B cell (primary cell): ENCODE data around the gene MAP10. TPM values are rescaled to one million over a fixed set of nuclear protein-coding genes. Genes with fewer than 3 reads are reported as not detected.

Experiments
- ATAC-seq: fragments of 200-7000 bp; cut with Tn5 transposase; one replicate; pipeline ENCODE4 v1.10.0; 2021; ENCODE audit warnings: low read depth, mild to moderate bottlenecking, moderate number of reproducible peaks, moderate library complexity
- CTCF ChIA-PET: fragments of 350-600 bp; sonication (Branson Sonifier 250); formaldehyde crosslinking; loops from one replicate; lab custom pipeline; 2021; ENCODE audit warnings: antibody characterized with exemption, inconsistent platforms; lab: Charles Lee
- POLR2A ChIA-PET: fragments of 350-600 bp; sonication (Branson Sonifier 250); formaldehyde crosslinking; loops from one replicate; lab custom pipeline; 2021; ENCODE audit warnings: antibody characterized with exemption; lab: Charles Lee
- DNase-seq: peaks from one replicate; pipeline ENCODE4 v3.0.0; 2013
- H2AFZ ChIP-seq: 2 replicates; pipeline ENCODE4 v1.6.1; 2012; ENCODE audit warnings: mild to moderate bottlenecking, low read depth, low read length; ENCODE audit not compliant: insufficient read depth, poor library complexity, severe bottlenecking
- H3K27ac ChIP-seq, 2 donors: 1 replicate in 1 of 2; 2 replicates in 1 of 2; pipeline ENCODE4 v1.5.1; 2012 to 2013; ENCODE audit warnings: low read length in 2 of 2, mild to moderate bottlenecking in 2 of 2, moderate library complexity in 1 of 2
- H3K27me3 ChIP-seq, 4 experiments: fragments of 200-600 bp in 1 of 4; sonication (generic) in 1 of 4; replicated peaks in 1 of 4; 1 replicate in 2 of 4; 2 replicates in 2 of 4; pipeline versions ENCODE4 v1.6.1 to v1.7.0; 2013 to 2016; ENCODE audit warnings: low read length in 3 of 4, mild to moderate bottlenecking in 2 of 4, mixed read lengths in 1 of 4, moderate library complexity in 1 of 4; ENCODE audit not compliant: insufficient read depth in 4 of 4, control insufficient read depth in 3 of 4; ENCODE audit errors: control extremely low read depth in 1 of 4
- H3K36me3 ChIP-seq, 2 experiments: replicated peaks in 1 of 2; 1 replicate in 1 of 2; 2 replicates in 1 of 2; pipeline versions ENCODE4 v1.6.1 to v1.7.1; 2013; ENCODE audit warnings: low read length in 1 of 2; ENCODE audit not compliant: insufficient read depth in 2 of 2, control insufficient read depth in 1 of 2; ENCODE audit errors: control extremely low read depth in 1 of 2, extremely low read depth in 1 of 2
- H3K4me1 ChIP-seq, 2 donors: fragments of 200-600 bp in 1 of 2; sonication (generic) in 1 of 2; 1 replicate in 1 of 2; 2 replicates in 1 of 2; pipeline versions ENCODE4 v1.5.1 to v1.6.1; 2013 to 2017; ENCODE audit warnings: low read length in 2 of 2; ENCODE audit not compliant: control insufficient read depth in 2 of 2, insufficient read depth in 2 of 2
- H3K4me2 ChIP-seq: replicated peaks from 2 replicates; pipeline ENCODE3; 2012; ENCODE audit warnings: mild to moderate bottlenecking, low read depth, low read length; ENCODE audit not compliant: poor library complexity, severe bottlenecking
- H3K4me3 ChIP-seq, 5 experiments: fragments of 200-600 bp in 1 of 5; sonication (generic) in 1 of 5; 1 replicate in 3 of 5; 2 replicates in 2 of 5; pipeline versions ENCODE4 v1.5.1 to v1.7.0; 2011 to 2016; ENCODE audit warnings: low read length in 4 of 5, mild to moderate bottlenecking in 4 of 5, low read depth in 2 of 5, control low read depth in 1 of 5, moderate library complexity in 1 of 5; ENCODE audit not compliant: insufficient read depth in 1 of 5; ENCODE audit errors: control extremely low read depth in 1 of 5, extremely low read depth in 1 of 5
- H3K79me2 ChIP-seq: fragments of 200-600 bp; sonication (generic); one replicate; pipeline ENCODE4 v1.6.0; 2016; ENCODE audit warnings: low read length; ENCODE audit not compliant: control insufficient read depth, insufficient read depth
- H3K9ac ChIP-seq: fragments of 200-600 bp; sonication (generic); 2 replicates; pipeline ENCODE4 v1.6.1; 2017; ENCODE audit warnings: mild to moderate bottlenecking, low read length, moderate library complexity
- H3K9me3 ChIP-seq, 3 donors: one replicate each; pipeline versions ENCODE4 v1.6.1 to v1.7.1; 2013; ENCODE audit warnings: low read length in 2 of 3; ENCODE audit not compliant: control insufficient read depth in 2 of 3, insufficient read depth in 1 of 3; ENCODE audit errors: control extremely low read depth in 1 of 3
- H4K20me1 ChIP-seq: 2 replicates; pipeline ENCODE4 v1.6.0; 2012; ENCODE audit warnings: mild to moderate bottlenecking, low read length; ENCODE audit not compliant: insufficient read depth, control insufficient read depth, poor library complexity, severe bottlenecking
- H3K27ac Mint-ChIP-seq: one replicate; pipeline ENCODE4 v1.8.0; 2021; ENCODE audit warnings: mixed read lengths
- H3K27me3 Mint-ChIP-seq: one replicate; pipeline ENCODE4 v1.8.0; 2021; ENCODE audit warnings: mixed read lengths
- H3K4me1 Mint-ChIP-seq: one replicate; pipeline ENCODE4 v1.8.0; 2021; ENCODE audit warnings: mixed read lengths
- H3K4me3 Mint-ChIP-seq: one replicate; pipeline ENCODE4 v1.8.0; 2021; ENCODE audit warnings: mixed read lengths
- H3K9me3 Mint-ChIP-seq: one replicate; pipeline ENCODE4 v1.8.0; 2022; ENCODE audit warnings: mixed read lengths; ENCODE audit not compliant: insufficient read depth
- EZH2 ChIP-seq: IDR thresholded peaks from 2 replicates; pipeline ENCODE4 v1.6.1; 2012; ENCODE audit warnings: borderline replicate concordance, low read depth, mild to moderate bottlenecking, moderate library complexity, low read length; ENCODE audit not compliant: insufficient read depth, poor library complexity, severe bottlenecking
- WGBS: methylation state at CpG from one replicate; pipeline ENCODE4 v1.1.5; 2013; ENCODE audit warnings: missing lambda C conversion rate; ENCODE audit not compliant: insufficient coverage; 5-methylcytosine and 5-hydroxymethylcytosine counted together
- intact Hi-C: fragments of 100-400 bp; cut with micrococcal nuclease; formaldehyde crosslinking; loops from one replicate; pipeline ENCODE4 v1.10.0; 2022
- polyA minus RNA-seq: library from RNA; depleted of rRNA, polyadenylated mRNA; stranded (reverse); fragments of >200 nt; gene quantifications from 2 replicates; pipeline ENCODE4 v1.2.3, GENCODE V29; 2012
- polyA plus RNA-seq: library from polyadenylated mRNA; depleted of rRNA; stranded (reverse); fragments of >200 nt; gene quantifications from 2 replicates; pipeline ENCODE4 v1.2.3, GENCODE V29; 2012
- total RNA-seq, 2 donors: library from RNA; stranded (reverse); fragments of 120-200 nt in 1 of 2; gene quantifications; 1 replicate in 1 of 2; 2 replicates in 1 of 2; pipeline versions ENCODE4 v1.2.3 to v1.2.4, GENCODE V29; 2013 to 2022
- TF ChIP-seq, protein P1 (sequence below): fragments of 200-600 bp; IDR thresholded peaks from one replicate; pipeline ENCODE4 v1.8.0; 2022; ENCODE audit warnings: antibody characterized with exemption, mild to moderate bottlenecking

Gene MAP10, protein sequence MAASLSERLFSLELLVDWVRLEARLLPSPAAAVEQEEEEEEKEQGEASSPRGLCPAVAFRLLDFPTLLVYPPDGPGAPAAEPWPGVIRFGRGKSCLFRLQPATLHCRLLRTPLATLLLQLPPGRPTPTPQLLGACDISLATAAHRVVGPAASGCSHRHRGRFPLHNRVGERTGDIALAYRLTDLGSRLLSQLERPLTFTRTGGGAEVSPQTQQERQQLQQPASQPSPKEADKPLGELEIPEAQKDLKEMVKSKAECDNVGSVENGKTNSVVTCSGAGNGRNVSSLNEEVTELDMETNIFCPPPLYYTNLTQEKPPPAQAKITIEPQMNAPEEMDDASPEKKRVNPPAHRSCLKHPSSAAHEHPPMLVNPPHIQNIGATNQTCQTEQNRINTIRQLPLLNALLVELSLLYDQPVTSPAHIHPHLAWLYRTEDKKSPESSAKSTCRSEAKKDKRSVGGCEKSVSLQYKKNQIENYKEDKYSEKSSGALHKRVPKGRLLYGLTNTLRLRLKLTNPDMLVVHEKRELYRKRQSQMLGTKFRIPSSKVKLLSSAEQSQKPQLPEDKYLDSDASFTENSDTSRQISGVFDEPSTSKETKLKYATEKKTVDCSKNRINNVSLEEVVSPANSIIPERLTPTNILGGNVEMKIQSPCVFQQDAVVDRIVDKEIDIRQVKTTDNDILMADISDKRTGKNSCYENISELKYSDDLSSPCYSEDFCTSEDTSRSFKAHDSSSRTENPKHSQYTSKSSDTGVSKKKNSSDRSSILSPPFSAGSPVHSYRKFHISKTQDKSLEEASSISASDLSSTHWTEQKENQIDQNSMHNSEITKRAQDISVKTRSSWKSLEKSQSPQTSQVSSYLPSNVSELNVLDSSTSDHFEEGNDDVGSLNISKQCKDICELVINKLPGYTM
- 1.9 and 2.0 TPM in 2 replicates for total RNA-seq
- 2.5 TPM for total RNA-seq (2013)
- 0.50 and 0.60 TPM in 2 replicates for polyA plus RNA-seq
- 2.6 and 3.0 TPM in 2 replicates for polyA minus RNA-seq

DNA sequence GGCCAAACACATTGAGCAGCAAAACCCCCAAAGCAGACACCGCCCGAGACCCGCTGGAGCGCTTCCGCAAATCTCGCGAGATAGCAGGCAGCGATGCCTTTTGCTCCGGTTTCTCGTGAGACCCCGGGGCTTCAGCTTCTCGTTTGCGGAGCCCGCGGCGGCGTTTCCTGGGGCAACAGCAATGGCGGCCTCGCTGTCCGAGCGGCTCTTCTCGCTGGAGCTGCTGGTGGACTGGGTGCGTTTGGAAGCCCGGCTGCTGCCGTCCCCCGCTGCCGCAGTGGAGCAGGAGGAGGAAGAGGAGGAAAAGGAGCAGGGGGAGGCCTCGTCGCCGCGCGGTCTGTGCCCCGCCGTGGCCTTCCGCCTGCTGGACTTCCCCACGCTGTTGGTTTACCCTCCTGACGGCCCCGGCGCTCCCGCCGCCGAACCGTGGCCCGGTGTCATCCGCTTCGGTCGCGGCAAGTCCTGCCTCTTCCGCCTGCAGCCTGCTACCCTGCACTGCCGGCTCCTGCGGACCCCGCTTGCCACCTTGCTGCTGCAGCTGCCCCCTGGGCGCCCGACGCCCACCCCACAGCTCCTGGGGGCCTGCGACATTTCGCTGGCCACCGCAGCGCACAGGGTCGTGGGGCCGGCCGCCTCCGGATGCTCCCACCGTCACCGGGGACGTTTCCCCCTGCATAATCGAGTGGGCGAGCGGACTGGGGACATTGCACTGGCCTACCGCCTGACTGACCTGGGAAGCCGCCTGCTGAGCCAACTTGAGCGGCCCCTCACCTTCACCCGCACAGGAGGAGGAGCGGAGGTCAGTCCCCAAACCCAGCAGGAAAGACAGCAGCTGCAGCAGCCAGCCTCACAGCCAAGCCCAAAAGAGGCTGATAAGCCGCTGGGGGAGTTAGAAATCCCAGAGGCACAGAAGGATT lies at the start of gene MAP10:
Gene MAP10 (plus strand): TSS at position 148 of the 917 bp plus-strand sequence. CDS start 34 bp downstream, at position 182.
- peak within 1 kb of the TSS; percentile 82 for H2AFZ ChIP-seq
- intact Hi-C loops, result loop anchor here (5.0 kb wide), 1 partner anchor 147 kb away; the partner anchor contains the start of gene NTPCR

More for the DNA sequence above, at the start of gene MAP10:
- ChIA-PET CTCF (no interaction called here), POLR2A (interaction anchor here (0.5 kb wide), 1 partner anchor 1569 kb away, joined by 4 read pairs; no protein-coding TSS in a partner anchor)
- Histone ChIP-seq H4K20me1 (no peaks in the 10 kb centered on the region), H3K9ac (peak within 1 kb of the TSS; percentile 80), H3K36me3 (no peaks in the 10 kb centered on the region), H3K4me2 (peak within 1 kb of the TSS; percentile 80), H3K4me1 (peaks cover 9 to 15% of the 10 kb centered on the region in 2 donors), H3K9me3 (peaks cover 0 to 12% (median 1%) of the 10 kb centered on the region in 3 donors), H3K27me3 (peaks cover 0 to 4% (median 2%) of the 10 kb centered on the region in 4 experiments), H3K79me2 (no peaks in the 10 kb centered on the region), H3K27ac (peak within 1 kb of the TSS; percentile 34 to 46), H3K4me3 (peak within 1 kb of the TSS; percentile 73 to 85 (median 78))
- Mint-ChIP-seq H3K4me1 (peaks cover 19% of the 10 kb centered on the region), H3K27me3 (peaks cover 4% of the 10 kb centered on the region), H3K27ac (peak within 1 kb of the TSS; percentile 72), H3K4me3 (peak within 1 kb of the TSS; percentile 85), H3K9me3 (peaks cover 4% of the 10 kb centered on the region)
- TF ChIP-seq, protein P1, sequence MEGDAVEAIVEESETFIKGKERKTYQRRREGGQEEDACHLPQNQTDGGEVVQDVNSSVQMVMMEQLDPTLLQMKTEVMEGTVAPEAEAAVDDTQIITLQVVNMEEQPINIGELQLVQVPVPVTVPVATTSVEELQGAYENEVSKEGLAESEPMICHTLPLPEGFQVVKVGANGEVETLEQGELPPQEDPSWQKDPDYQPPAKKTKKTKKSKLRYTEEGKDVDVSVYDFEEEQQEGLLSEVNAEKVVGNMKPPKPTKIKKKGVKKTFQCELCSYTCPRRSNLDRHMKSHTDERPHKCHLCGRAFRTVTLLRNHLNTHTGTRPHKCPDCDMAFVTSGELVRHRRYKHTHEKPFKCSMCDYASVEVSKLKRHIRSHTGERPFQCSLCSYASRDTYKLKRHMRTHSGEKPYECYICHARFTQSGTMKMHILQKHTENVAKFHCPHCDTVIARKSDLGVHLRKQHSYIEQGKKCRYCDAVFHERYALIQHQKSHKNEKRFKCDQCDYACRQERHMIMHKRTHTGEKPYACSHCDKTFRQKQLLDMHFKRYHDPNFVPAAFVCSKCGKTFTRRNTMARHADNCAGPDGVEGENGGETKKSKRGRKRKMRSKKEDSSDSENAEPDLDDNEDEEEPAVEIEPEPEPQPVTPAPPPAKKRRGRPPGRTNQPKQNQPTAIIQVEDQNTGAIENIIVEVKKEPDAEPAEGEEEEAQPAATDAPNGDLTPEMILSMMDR, result no peak
- TF ChIP-seq EZH2, result no peak
- ATAC-seq (peak; percentile 80), DNase-seq (peak; percentile 79)
- 5% methylated on average over 72 of the region's 75 CpGs for WGBS
